ENCODE results near the gene GHITM.

GHITM gene

GRCh38 chr10:84197643-84198042, 58.3 kb downstream of the GHITM start:
- H3K4me1 ChIP-seq (ENCODE audit: control insufficient read depth, low read length): peaks cover 4% of the 10 kb centered on the region; the same call in 1 of the 2 replicates
- no peaks in the 10 kb centered on the region for H3K9me3 ChIP-seq (ENCODE audit: control insufficient read depth, insufficient read depth, low read length)
- no peaks in the 10 kb centered on the region for H4K20me1 ChIP-seq (ENCODE audit: control insufficient read depth, insufficient read depth, low read depth, low read length)
- no peaks in the 10 kb centered on the region for H3K9me2 ChIP-seq (replicated peaks; ENCODE audit: control insufficient read depth, low read length)
- H3K36me3 ChIP-seq (ENCODE audit: control insufficient read depth, low read length): no peaks in the 10 kb centered on the region
- no peak overlapping the region for H3K27ac ChIP-seq (ENCODE audit: low read depth, low read length)
- no peaks in the 10 kb centered on the region for H3F3A ChIP-seq (ENCODE audit: control insufficient read depth, insufficient read depth)
- no peaks in the 10 kb centered on the region for H3K79me2 ChIP-seq (ENCODE audit: control insufficient read depth, low read length)
- peaks cover 45% of the 10 kb centered on the region for H3K27me3 ChIP-seq (ENCODE audit: control insufficient read depth, low read length)
- no peak overlapping the region for H3K4me2 ChIP-seq (ENCODE audit: low read length)
- TF ChIP-seq EZH2phosphoT487 (IDR thresholded peaks at IDR 0.05; ENCODE audit: borderline replicate concordance, low read length): no peak
- TF ChIP-seq CTCF (IDR thresholded peaks at IDR 0.05; ENCODE audit: low read depth, low read length, poor library complexity, severe bottlenecking): no peak
- H3K4me3 ChIP-seq (ENCODE audit: low read length): no peak overlapping the region

GRCh38 chr10:84198206-84198915, 59.1 kb downstream of the GHITM start:
- Histone ChIP-seq H3K9me3 (ENCODE audit: control insufficient read depth, insufficient read depth, low read length) (no peaks in the 10 kb centered on the region), H3K4me1 (ENCODE audit: control insufficient read depth, low read length) (peaks cover 4% of the 10 kb centered on the region; the same call in 1 of the 2 replicates), H3K79me2 (ENCODE audit: control insufficient read depth, low read length) (no peaks in the 10 kb centered on the region), H3K4me3 (ENCODE audit: low read length) (no peak overlapping the region), H3K27ac (ENCODE audit: low read depth, low read length) (no peak overlapping the region), H3K9me2 (replicated peaks; ENCODE audit: control insufficient read depth, low read length) (no peaks in the 10 kb centered on the region), H4K20me1 (ENCODE audit: control insufficient read depth, insufficient read depth, low read depth, low read length) (no peaks in the 10 kb centered on the region), H3K27me3 (ENCODE audit: control insufficient read depth, low read length) (peaks cover 40% of the 10 kb centered on the region), H3F3A (ENCODE audit: control insufficient read depth, insufficient read depth) (no peaks in the 10 kb centered on the region), H3K36me3 (ENCODE audit: control insufficient read depth, low read length) (no peaks in the 10 kb centered on the region), H3K4me2 (ENCODE audit: low read length) (no peak overlapping the region)
- TF ChIP-seq CTCF (IDR thresholded peaks at IDR 0.05; ENCODE audit: low read depth, low read length, poor library complexity, severe bottlenecking): no peak

GRCh38 chr10:84200537-84201243, 61.4 kb downstream of the GHITM start:
- H3K9me2 ChIP-seq (replicated peaks; ENCODE audit: control insufficient read depth, low read length): no peaks in the 10 kb centered on the region
- no peaks in the 10 kb centered on the region for H3K9me3 ChIP-seq (ENCODE audit: control insufficient read depth, insufficient read depth, low read length)
- no peak overlapping the region for H3K27ac ChIP-seq (ENCODE audit: low read depth, low read length)
- no peaks in the 10 kb centered on the region for H4K20me1 ChIP-seq (ENCODE audit: control insufficient read depth, insufficient read depth, low read depth, low read length)
- H3K4me1 ChIP-seq (ENCODE audit: control insufficient read depth, low read length): 0 out of 2 replicates have a peak, but pooled peaks cover 2% of the 10 kb centered on the region
- no peak overlapping the region for H3K4me3 ChIP-seq (ENCODE audit: low read length)
- no peaks in the 10 kb centered on the region for H3K36me3 ChIP-seq (ENCODE audit: control insufficient read depth, low read length)
- no peaks in the 10 kb centered on the region for H3K79me2 ChIP-seq (ENCODE audit: control insufficient read depth, low read length)
- TF ChIP-seq EZH2phosphoT487 (IDR thresholded peaks at IDR 0.05; ENCODE audit: borderline replicate concordance, low read length) (no peak), CTCF (IDR thresholded peaks at IDR 0.05; ENCODE audit: low read depth, low read length, poor library complexity, severe bottlenecking) (no peak)
- H3K4me2 ChIP-seq (ENCODE audit: low read length): no peak overlapping the region
- no peaks in the 10 kb centered on the region for H3F3A ChIP-seq (ENCODE audit: control insufficient read depth, insufficient read depth)
- H3K27me3 ChIP-seq (ENCODE audit: control insufficient read depth, low read length): peaks cover 16% of the 10 kb centered on the region
